Measurements from ENCODE around the gene G6PD.
"Not testable (repeated sequence)": the region's sequence is repeated elsewhere in the genome, so short reads cannot be mapped to it uniquely, and the experiment has no call there.

The G6PD gene

DNA sequence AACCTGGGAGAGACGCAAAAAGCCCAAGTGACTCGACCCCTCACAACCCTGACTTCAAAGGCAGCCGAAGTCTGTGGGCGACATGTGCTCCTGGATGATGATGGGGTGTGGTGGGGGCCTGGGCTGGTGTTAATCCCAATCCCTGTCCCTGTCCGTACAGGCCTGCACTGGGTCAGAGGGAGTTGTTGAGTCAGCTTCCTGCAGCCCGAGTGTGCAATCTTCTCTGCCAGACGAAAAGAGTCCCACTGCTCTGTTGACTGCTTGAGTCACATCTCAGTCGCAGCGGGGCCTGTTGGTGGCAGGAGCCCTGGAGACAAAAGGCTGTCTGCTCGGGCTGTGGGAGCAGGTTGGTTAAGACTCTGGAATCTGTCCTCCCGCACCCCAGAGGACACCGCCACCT is 40.9 kb downstream of the G6PD start:
- TF ChIP-seq CTCF (IDR thresholded peaks at IDR 0.05; ENCODE audit: insufficient read depth, missing control alignments) = no peak
- FAIRE-seq (no peak), DNase-seq (ENCODE audit: insufficient read length, low spot score) (no peak)

DNA sequence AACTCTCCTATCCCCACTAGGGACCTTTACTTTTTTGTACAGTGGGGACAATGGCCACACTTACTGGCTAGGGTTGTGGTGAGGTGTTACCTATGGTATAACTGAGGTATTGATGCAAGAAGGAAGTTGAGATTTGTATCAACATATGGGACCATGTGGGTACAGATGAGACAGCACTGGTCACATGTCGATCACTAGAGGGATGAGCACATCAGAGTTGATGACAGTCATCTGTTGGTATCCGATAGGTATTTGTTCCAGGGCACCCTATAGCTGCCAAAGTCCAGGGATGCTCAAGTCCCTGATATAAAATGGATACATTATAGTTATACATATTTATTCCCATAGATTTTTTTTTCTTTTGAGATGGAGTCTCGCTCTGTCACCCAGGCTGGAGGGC is 43.7 kb downstream of the G6PD start:
- no peak for FAIRE-seq

GRCh38 chrX:154502098-154502497 is 44.5 kb downstream of the G6PD start:
- TF ChIP-seq CTCF (IDR thresholded peaks at IDR 0.05; ENCODE audit: insufficient read depth, missing control alignments) = no peak
- DNase-seq (ENCODE audit: insufficient read length, low spot score) = no peak
- no peak for FAIRE-seq

More for the DNA sequence above, 43.7 kb downstream of the G6PD start:
- TF ChIP-seq CTCF (IDR thresholded peaks at IDR 0.05; ENCODE audit: insufficient read depth, missing control alignments) = no peak
- no peak for DNase-seq (ENCODE audit: insufficient read length, low spot score)

GRCh38 chrX:154501423-154501822 is 45.2 kb downstream of the G6PD start:
- DNase-seq (ENCODE audit: insufficient read length, low spot score); FAIRE-seq: not testable (repeated sequence)

DNA sequence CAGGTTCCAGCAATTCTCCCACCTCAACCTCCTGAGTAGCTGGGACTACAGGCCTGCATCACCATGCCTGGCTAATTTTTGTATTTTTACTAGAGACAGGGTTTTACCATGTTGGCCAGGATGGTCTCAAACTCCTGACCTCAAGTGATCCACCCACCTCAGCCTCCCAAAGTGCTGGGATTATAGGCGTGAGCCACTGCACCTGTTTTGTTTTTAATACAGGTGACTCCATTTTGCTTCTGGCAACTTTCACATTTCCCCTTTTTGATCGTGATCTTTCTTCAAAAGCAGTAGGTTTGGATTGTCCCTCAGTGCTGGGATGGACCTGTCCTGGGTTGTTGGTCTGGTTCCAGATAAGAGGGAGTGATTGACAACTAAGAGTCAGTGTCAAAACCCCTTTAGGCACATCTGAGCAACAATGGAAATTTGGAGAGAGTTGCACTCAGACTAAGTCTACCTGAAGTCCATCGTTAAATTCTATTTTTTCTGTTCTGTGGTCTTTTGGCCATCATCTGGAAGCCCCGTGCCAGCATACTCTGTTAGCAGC is 50.0 kb downstream of the G6PD start:
- DNase-seq (ENCODE audit: insufficient read length, low spot score); FAIRE-seq: not testable (repeated sequence)

GRCh38 chrX:154495472-154495922 is 51.1 kb downstream of the G6PD start:
- DNase-seq (ENCODE audit: insufficient read length, low spot score) = no peak
- no peak for FAIRE-seq
- no peak for TF ChIP-seq CTCF (IDR thresholded peaks at IDR 0.05; ENCODE audit: insufficient read depth, missing control alignments)

GRCh38 chrX:154494715-154495114 is 51.9 kb downstream of the G6PD start:
- no peak for FAIRE-seq
- TF ChIP-seq CTCF (IDR thresholded peaks at IDR 0.05; ENCODE audit: insufficient read depth, missing control alignments) = no peak

DNA sequence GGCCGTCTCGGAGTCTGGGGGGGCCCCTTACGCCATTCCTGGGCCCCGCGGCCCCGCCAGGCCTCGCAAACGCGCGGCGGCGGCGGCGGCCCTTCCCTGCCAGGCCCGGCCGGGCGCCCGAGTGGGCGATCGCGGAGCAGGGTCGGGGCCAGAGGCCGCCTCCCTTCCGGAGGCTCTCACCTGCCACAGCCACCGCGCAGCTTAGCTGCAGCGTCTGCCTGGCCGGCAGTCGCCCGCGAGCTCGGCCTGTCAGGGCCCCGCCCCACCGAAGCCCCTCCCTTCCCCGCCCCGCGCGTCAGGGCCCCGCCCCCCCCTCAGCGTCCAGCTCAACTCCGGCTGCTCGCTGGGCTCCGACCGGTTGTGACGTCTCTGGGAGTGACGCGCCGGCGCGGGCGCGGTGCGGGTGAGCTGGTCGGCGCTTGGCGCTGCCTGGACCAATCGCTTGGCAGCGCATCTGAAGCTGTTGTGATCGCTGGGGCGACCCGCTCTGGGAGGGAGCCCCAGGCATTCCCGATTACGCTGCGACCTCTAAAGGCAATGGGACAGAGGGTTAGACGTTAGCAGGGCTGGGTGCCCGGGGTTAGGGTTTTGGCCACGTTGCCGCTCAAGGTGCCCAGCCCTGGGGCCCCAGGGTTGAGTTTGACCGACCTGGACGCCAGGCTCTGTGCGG is 56.1 kb downstream of the G6PD start, which contains the start of gene SLC10A3:
TSS of gene SLC10A3 (minus strand) at position 216 of the 670 bp plus-strand sequence. CDS start 1,689 bp downstream, outside the sequence.
- peak; percentile 85 for DNase-seq (ENCODE audit: insufficient read length, low spot score)
- peak; percentile 18 for TF ChIP-seq CTCF (IDR thresholded peaks at IDR 0.05; ENCODE audit: insufficient read depth, missing control alignments)
- no peak for FAIRE-seq

More at GRCh38 chrX:154494715-154495114, 51.9 kb downstream of the G6PD start:
- no peak for DNase-seq (ENCODE audit: insufficient read length, low spot score)

Measured in D721Med (cell line).